ENCODE data around the gene PARD6B.

Gene PARD6B

DNA sequence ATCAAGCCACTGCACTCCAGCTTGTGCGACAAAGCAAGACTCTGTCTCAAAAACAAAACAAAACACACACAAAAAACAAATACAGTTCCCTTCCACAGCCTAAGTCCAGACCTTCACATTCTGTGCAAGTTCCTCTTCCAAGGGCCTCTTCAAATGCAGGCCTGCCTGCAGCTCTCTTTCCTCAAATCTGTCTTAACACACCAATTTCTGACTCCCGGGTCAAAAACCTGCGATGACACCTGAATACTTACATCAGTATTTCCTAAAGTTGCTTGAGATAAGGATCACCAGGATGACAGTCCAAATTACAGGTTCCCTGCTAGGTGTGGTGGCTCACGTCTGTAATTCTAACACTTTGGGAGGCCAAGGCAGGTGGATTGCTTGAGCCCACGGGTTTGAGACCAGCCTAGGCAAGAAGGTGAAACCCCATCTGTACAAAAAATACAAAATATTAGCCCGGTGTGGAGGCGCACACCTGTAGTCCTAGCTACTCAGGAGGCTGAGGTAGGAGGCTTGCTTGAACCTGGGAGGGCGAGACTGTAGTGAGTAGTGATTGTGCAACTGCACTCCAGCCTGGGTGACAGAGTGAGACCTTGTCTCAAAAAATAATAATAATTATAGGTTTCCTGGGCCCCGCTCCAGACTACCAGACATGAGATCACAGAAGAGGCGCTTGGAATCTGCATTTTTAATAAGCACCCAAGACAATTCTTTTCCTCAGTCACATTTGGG, 8.8 kb upstream of the PARD6B start:
- TF ChIP-seq, protein P1, sequence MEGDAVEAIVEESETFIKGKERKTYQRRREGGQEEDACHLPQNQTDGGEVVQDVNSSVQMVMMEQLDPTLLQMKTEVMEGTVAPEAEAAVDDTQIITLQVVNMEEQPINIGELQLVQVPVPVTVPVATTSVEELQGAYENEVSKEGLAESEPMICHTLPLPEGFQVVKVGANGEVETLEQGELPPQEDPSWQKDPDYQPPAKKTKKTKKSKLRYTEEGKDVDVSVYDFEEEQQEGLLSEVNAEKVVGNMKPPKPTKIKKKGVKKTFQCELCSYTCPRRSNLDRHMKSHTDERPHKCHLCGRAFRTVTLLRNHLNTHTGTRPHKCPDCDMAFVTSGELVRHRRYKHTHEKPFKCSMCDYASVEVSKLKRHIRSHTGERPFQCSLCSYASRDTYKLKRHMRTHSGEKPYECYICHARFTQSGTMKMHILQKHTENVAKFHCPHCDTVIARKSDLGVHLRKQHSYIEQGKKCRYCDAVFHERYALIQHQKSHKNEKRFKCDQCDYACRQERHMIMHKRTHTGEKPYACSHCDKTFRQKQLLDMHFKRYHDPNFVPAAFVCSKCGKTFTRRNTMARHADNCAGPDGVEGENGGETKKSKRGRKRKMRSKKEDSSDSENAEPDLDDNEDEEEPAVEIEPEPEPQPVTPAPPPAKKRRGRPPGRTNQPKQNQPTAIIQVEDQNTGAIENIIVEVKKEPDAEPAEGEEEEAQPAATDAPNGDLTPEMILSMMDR (IDR thresholded peaks at IDR 0.05): no peak
- TF ChIP-seq ZFX (IDR thresholded peaks at IDR 0.05; ENCODE audit: borderline replicate concordance): no peak
- H3K27ac ChIP-seq: no peak overlapping the region

DNA sequence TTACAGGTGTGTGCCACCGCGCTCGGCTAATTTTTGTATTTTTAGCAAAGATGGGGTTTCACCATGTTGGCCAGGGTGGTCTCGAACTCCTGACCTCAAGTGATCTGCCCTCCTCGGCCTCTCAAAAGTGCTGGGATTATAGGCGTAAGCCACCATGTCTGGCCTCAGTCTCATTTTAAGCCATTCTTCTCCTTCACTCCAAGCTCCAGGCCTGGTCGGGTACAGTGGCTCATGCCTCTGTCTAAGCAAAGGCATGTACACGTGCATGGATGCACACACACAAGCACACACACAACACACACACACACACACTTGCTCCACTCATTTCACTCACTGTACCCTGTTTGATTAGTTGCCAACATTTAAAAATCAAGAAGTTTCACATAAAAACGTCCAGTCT, 7.7 kb upstream of the PARD6B start:
- H3K27ac ChIP-seq: no peak overlapping the region
- TF ChIP-seq ZFX (IDR thresholded peaks at IDR 0.05; ENCODE audit: borderline replicate concordance): no peak
- TF ChIP-seq, protein P1 (IDR thresholded peaks at IDR 0.05): no peak

DNA sequence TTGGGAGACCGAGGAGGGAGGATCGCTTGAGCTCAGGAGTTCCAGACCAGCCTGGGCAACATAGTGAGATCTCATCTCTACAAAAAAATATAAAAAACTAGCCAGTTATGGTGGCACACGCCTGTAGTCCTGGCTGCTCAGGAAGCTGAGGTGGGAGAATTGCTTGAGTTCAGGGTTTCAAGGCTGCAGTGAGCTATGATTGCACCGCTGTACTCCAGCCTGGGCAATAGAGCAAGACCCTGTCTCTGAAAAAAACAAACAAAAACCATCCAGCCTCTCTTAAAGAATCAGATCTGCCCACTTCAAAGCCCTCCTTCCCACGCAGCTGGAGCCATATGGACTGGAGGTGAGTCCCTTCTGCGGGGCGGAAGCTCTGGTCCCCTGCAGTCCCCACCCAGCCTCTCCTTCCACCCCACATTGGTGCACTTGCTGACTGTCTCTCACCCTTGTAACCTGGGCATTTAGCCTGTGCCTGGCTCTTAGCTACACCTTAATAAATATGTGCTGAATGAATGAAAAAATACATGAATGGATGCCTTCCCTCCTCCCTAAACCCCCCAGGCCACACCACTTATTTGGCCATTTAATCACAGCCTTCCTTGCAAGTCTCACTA, 7.2 kb upstream of the PARD6B start:
- no peak overlapping the region for H3K27ac ChIP-seq
- TF ChIP-seq ZFX (IDR thresholded peaks at IDR 0.05; ENCODE audit: borderline replicate concordance): no peak
- TF ChIP-seq, protein P1 (IDR thresholded peaks at IDR 0.05): no peak

DNA sequence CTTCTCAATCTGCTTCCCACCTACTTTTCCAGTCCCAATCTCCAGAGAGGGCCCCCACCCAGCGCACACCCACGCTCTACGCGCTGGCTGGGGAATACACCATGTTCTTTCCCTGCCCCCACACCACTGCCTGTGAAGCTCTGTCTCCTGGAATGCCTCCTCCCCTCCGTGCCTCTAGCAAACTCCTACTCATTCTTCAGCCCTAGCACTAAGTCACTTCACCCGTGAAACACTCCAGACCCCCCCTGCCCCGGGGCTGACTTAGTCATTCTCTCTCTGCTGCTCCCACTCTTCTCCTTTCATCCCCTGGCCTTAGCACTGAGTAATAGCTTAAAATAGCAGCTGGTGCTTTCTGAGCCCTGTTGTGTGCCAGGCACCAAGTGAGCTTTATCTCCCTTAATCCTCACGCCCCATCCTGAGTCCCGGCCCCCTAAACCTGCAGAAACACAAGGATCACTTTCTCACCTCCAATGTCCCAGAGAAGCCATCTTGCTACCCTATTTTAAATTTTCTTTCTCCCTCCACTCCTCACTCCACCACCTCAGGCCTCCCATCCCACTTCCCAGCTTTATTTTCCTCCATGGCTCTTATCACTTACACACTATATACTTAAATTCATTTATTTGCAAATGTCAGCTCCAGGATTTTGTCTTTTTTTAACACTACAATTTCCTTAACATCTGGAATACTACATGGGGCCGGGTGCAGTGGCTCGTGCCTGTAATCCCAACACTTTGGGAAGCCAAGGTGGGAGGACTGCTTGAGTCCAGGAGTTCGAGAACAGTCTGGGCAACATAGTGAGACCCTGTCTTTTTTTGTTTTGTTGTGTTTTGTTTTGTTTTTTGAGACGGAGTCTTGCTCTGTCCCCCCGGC, 6.3 kb upstream of the PARD6B start:
- TF ChIP-seq ZFX (IDR thresholded peaks at IDR 0.05; ENCODE audit: borderline replicate concordance): no peak
- TF ChIP-seq, protein P1 (IDR thresholded peaks at IDR 0.05): no peak
- no peak overlapping the region for H3K27ac ChIP-seq

DNA sequence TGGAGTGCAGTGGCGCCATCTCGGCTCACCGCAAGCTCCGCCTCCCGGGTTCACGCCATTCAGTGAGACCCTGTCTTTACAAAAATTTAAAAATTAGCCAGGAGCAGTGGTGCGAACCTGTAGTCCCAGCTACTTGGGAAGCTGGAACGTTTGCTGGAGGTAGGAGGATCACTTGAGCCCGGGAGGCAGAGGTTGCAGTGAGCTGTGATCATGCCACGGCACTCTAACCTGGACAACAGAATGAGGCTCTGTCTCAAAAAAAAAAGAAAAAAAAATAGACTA, 5.7 kb upstream of the PARD6B start:
- no peak overlapping the region for H3K27ac ChIP-seq
- TF ChIP-seq ZFX (IDR thresholded peaks at IDR 0.05; ENCODE audit: borderline replicate concordance): no peak
- TF ChIP-seq, protein P1 (IDR thresholded peaks at IDR 0.05): no peak

DNA sequence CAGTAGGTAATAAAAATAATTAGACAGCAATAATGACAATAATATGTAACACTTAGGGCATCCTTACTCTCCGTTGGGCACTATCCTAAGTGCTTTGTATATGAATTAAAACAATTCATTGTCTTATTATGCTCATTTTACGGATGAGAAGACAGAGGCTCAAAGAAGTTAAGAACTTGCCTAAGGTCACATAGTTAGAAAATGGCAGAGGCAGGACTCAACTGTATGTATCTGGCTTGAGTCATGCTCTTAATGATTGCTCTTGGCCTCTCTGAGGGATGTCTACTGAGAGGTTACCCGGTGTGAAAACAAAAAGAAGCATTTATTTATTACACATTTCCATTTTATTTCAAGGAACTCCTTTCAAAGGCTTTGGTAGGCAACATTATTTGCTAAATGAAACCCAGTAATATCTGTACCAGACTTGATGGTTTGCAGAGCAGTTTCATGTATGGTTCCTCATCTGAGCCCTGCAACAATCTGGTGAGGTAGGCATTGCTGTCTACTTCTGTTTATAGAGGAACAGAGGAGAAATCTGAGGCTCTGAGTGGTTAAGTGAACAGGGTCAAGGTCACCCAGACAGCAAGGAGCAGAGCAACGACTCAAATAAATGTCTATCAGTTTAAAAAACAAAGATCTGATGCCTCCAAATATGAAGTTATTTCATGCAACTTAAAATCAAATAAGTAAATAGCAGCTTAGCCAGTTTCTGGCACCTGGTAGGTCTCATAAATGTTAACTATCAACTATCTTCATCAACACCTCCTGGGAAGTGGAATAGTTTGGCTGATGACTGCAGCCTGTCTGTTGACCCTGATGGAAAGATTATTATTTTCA, 4.2 kb upstream of the PARD6B start:
- H3K27ac ChIP-seq: no peak overlapping the region

More for the DNA sequence above, 4.2 kb upstream of the PARD6B start:
- TF ChIP-seq, protein P1 (IDR thresholded peaks at IDR 0.05): no peak
- TF ChIP-seq ZFX (IDR thresholded peaks at IDR 0.05; ENCODE audit: borderline replicate concordance): no peak
